ENCODE data around the gene MSMB. TPM values are rescaled to one million over a fixed set of nuclear protein-coding genes. Genes with fewer than 3 reads are reported as not detected.
"Not testable (repeated sequence)": the region's sequence is repeated elsewhere in the genome, so short reads cannot be mapped to it uniquely, and the experiment has no call there.

The MSMB gene
- total RNA-seq, 4 donors from 2014 or later, result not detected

DNA sequence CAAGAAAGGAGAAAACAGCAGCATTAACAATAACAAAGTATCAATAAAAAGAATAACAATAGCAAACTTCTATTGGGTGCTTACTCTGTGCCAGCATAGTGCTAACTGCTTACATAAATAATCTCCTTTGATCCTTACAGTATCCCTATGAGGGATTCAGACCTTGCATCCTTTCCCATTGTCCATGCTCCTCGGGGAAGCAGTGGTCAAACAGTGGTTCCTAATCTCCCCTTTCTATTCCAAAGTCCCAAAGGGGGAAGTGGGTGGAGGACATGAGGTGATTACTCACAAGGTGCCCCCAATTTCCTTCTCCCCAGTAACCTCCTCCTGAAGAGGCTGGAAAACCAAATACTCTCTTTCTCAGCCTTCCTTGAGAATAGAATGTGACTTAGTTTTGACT is 22.0 kb upstream of the MSMB start:
- TF ChIP-seq, protein P1, sequence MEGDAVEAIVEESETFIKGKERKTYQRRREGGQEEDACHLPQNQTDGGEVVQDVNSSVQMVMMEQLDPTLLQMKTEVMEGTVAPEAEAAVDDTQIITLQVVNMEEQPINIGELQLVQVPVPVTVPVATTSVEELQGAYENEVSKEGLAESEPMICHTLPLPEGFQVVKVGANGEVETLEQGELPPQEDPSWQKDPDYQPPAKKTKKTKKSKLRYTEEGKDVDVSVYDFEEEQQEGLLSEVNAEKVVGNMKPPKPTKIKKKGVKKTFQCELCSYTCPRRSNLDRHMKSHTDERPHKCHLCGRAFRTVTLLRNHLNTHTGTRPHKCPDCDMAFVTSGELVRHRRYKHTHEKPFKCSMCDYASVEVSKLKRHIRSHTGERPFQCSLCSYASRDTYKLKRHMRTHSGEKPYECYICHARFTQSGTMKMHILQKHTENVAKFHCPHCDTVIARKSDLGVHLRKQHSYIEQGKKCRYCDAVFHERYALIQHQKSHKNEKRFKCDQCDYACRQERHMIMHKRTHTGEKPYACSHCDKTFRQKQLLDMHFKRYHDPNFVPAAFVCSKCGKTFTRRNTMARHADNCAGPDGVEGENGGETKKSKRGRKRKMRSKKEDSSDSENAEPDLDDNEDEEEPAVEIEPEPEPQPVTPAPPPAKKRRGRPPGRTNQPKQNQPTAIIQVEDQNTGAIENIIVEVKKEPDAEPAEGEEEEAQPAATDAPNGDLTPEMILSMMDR (IDR thresholded peaks at IDR 0.05), result no peak
- no peak overlapping the region for H3K4me3 ChIP-seq (replicated peaks in 1 of 3)
- no peaks in the 10 kb centered on the region for H3K36me3 ChIP-seq
- no peaks in the 10 kb centered on the region for H3K27me3 ChIP-seq
- H3K9me3 ChIP-seq, result no peaks in the 10 kb centered on the region
- intact Hi-C loops (cut with DNase I), result no loop called here
- H3K4me1 ChIP-seq, result no peaks in the 10 kb centered on the region
- no peak overlapping the region for H3K27ac ChIP-seq
- WGBS, 2 donors, result 62 to 69% methylated on average over 1 of the region's 1 CpG
- no peak for DNase-seq

DNA sequence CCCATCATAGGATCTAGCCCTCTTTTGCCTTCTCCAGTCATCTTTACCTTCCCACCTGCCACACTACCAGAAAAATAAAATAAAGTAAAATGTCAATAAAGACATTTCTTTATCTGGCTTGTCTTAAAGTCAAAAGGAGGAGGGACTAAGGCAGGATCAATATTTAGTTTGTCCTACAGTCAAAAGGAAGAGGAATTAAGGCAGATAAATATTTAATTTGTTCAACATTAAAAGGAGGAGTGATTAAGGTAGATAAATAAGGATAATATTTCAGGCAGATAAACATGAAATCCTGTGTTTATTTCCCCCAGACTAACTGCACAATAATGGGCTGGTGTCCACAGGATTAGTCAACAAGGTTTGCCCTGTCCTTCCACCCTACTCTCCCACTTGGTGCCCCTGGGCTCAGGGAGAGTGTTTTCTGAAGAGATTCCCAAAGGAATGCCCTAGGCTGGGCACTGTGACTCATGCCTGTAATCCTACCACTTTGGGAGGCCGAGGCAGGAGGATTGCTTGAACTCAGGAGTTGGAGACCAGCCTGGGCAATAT is 18.3 kb upstream of the MSMB start:
- intact Hi-C loops (cut with DNase I), result no loop called here
- H3K4me1 ChIP-seq, result no peaks in the 10 kb centered on the region
- no peak overlapping the region for H3K4me3 ChIP-seq (replicated peaks in 1 of 3)
- 100% methylated on average over 1 of the region's 1 CpG for WGBS, 2 donors
- DNase-seq, result no peak
- no peaks in the 10 kb centered on the region for H3K36me3 ChIP-seq
- H3K9me3 ChIP-seq, result no peaks in the 10 kb centered on the region
- H3K27ac ChIP-seq, result no peak overlapping the region
- TF ChIP-seq, protein P1 (IDR thresholded peaks at IDR 0.05), result no peak
- TF ChIP-seq POLR2A (IDR thresholded peaks at IDR 0.05), result no peak
- H3K27me3 ChIP-seq, result no peaks in the 10 kb centered on the region

DNA sequence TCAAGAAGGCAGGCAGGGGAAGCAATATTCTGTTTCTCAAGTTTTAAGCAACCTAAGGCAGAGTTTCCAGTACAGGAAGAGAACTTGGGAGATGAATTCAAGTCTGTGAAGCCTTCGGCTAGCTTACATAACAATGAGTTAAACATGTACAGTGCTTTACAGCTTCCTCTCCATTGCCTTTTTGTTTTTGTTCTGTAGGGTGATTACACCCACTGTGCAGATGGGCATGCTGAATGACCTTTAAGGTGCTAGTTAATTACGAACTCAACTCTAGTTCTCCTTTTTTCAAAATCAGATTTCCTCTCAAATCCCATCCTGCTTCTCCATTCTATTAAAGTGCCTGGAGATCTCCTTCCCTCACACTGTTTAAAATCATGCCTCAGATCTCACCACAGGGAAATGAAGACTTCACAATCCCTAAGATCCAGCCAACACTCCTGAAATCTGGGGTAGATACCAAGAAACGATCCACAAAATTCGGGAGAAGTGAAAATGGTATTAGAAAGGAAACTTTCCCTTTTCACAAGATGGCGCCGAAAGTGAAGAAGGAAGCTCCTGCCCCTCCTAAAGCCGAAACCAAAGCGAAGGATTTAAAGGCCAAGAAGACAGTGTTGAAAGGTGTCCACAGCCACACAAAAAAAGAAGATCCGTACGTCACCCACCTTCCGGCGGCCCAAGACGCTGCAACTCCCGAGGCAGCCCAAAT is 16.8 kb upstream of the MSMB start:
- TF ChIP-seq, protein P1 (IDR thresholded peaks at IDR 0.05), result no peak
- TF ChIP-seq POLR2A (IDR thresholded peaks at IDR 0.05), result no peak
- intact Hi-C loops (cut with DNase I), result no loop called here
- Histone ChIP-seq H3K4me1 (no peaks in the 10 kb centered on the region), H3K9me3 (no peaks in the 10 kb centered on the region), H3K27me3 (no peaks in the 10 kb centered on the region), H3K36me3 (no peaks in the 10 kb centered on the region), H3K27ac (no peak overlapping the region), H3K4me3 (replicated peaks in 1 of 3) (no peak overlapping the region)
- 87 to 93% methylated on average over 14 of the region's 14 CpGs for WGBS, 2 donors
- DNase-seq, result no peak

DNA sequence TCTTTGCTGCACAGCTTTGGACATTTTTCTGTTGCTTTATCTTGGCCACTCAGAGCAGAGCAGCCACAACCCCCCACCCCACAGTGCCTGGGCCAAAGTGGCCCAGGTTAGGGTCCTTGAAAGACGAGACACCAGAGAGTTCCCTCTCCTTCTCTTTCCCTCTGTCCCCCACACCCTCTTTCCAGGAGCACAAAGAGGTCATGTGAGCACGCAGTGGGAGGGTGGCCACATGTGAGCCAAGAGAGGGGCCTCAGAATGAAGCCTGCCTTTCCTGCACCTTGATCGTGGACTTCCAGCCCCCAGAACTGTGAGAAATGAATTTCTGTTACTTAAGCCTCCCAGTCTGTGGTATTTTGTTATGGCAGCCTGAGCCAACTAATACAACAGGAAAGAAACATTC is 14.6 kb upstream of the MSMB start:
- WGBS, 2 donors, result 66 to 78% methylated on average over 3 of the region's 3 CpGs
- no peak overlapping the region for H3K27ac ChIP-seq
- TF ChIP-seq, protein P1 (IDR thresholded peaks at IDR 0.05), result no peak
- TF ChIP-seq POLR2A (IDR thresholded peaks at IDR 0.05), result no peak
- no peaks in the 10 kb centered on the region for H3K36me3 ChIP-seq
- no peak overlapping the region for H3K4me3 ChIP-seq (replicated peaks in 1 of 3)
- H3K4me1 ChIP-seq, result no peaks in the 10 kb centered on the region
- no peaks in the 10 kb centered on the region for H3K27me3 ChIP-seq
- no peak for DNase-seq
- H3K9me3 ChIP-seq, result no peaks in the 10 kb centered on the region
- intact Hi-C loops (cut with DNase I), result no loop called here

DNA sequence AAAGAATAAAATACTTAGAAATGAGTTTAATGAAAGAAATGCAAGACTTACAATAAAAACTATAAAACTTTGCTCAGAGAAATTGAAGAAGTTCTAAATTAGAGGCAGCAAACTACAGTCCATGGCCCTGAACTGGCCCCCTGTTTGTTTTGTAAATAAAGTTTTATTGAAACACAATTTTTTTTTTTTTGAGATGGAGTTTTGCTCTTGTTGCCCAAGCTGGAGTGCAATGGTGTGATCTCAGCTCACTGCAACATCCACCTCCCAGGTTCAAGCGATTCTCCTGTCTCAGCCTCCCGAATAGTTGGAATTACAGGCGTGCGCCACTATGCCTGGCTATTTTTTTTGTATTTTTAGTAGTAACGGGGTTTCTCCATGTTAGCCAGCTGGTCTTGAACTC is 11.9 kb upstream of the MSMB start:
- H3K9me3 ChIP-seq; H3K27ac ChIP-seq; DNase-seq; H3K4me1 ChIP-seq; H3K27me3 ChIP-seq; H3K4me3 ChIP-seq (replicated peaks in 1 of 3); intact Hi-C loops (cut with DNase I); H3K36me3 ChIP-seq: not testable (repeated sequence)
- 93 to 96% methylated on average over 5 of the region's 5 CpGs for WGBS, 2 donors
